NCI-H1048 (cell line): ENCODE data around the gene CRIM1.

ENCODE experiments used
- DNase-seq: peaks from one replicate; lab custom pipeline; 2025; lab: John Stamatoyannopoulos, UW

The CRIM1 gene

DNA sequence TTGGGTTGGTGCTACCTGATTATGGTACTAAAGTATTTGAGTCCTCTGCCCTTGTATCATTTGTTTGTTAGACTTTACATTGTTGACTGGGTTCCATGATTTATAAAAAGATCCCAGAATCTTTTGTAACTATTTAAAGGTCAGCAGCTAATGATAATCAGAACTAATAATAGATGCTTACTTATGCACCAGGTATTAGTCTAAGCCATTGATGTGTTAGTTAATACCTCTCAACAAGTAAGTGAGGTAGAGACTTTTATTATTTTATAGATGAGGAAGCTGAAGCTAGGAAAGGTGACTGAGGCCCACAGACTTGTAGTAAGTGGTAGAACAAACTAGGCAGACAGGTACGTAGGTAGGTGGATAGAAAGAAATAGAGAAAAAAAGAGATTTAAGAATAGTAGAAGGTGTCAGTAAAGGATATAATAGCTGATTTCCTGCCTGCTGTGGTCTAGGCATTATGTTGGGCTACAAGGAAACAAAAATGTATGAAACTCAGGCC, 68.1 kb downstream of the CRIM1 start:
- no peak for DNase-seq

DNA sequence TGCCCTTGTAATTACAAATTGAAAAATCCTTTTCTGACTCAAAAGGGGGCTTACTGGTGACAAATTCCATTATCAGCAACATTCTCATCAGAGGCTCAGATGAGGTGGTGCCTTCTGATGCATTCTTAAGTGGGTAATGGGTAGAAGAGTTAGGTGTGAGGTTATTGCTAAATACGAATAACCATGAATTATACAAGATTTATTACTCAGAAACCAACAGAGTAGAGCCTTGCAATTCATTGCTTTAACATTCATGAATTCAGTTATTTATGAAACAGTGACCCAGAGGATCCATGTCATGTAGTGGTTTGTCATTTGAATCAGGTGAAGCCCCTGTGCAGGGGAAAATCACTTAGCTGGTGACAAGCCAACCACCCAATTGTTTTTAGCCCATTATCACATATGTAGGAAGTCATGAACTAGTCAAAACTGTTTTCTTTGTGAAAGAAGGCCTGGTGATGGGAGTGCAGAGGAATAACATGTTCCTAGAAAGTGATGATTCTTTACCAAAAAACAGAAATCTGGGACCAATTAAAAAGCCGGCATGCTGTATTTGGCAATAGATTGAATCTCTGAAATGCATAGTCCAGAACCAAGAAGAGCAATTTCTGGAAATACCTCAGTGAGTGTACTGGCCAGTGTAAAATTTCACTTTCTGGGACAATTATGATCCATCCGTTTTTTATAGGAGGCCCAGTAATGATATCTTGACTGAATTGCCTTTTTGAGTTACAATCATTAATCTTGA, 70.2 kb downstream of the CRIM1 start:
- no peak for DNase-seq

DNA sequence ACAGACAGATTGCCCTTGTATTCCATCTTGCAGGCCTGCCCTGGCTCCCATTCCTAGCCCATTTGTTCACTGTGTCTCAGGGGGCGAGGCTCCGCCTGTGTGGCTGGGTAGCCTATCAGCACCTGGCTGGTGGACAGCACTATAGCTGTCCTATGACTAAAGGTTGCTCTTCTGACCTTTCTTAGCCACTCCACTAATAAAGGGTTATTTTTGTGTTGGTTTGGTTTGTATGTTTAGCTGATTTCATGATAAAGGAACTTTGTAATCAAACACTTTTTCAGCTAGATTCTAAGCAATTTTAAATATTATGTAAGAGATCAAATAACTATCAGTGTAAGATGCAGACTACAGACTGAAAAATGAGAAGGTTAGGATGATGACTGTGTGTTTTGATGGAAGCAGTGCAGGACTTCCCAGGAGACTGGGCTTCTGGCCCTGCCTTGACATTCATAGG, 72.2 kb downstream of the CRIM1 start:
- no peak for DNase-seq

GRCh38 chr2:36430549-36430948, 75.0 kb downstream of the CRIM1 start:
- no peak for DNase-seq

DNA sequence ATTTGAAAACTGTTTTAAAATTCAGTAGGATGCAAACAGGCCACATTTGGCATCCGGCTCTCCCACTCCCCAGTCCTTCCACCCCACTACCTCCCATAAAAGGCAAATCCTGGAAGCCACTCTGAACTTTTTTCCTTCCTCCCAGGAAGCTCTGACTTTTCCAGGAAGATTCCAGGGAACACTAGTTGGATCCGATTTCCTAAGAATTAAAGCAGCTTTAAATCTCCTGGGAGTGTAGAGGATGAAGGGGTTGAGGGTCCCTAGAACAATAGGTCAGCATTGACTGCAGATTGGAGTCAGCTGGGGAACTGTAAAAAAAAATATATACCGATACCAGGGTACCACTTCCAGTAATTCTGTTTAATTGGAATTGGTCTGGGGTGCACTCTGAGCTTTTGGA, 76.9 kb downstream of the CRIM1 start:
- no peak for DNase-seq

DNA sequence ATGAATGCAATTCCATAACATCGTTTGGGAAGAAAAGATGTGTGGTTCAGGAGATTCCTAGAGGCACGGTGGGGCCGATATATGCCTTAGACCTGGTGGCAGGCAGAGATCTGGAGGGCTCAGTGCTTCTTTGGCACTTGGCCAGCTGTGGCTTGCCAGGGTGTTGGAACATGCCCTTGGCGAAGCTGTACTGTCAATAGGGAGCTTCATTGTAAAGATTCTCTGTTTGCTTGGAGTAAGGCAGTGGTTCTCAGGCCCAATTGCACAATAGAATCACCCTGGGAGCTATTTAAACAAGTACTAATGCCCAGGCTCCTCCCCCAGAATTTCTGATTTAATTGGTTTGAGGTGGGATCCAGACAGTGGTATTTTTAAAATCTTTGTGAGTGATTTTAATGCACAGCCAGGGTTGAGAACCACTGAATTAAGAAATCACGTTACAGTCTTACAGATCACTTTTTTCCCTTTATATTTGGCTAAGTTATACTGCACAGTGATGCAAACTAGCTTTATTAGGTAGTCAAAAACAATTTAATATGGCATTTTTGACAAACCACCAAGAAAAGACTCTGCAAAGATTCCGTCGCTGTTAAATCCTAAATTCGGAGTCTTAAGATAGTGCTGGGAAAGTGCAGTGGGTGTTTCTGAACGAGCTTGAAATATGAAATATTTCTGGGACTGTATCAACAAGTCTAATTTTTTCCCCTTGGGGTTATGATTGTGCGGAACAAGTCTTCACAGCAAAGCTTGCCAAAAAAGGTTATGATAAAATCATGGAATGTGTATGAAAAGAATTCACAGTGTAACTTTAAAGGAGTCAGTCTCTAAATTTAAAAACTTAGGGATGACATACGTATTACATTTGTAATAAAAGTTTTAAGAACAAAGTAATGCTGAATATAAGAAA, 78.0 kb downstream of the CRIM1 start:
- DNase-seq: no peak

DNA sequence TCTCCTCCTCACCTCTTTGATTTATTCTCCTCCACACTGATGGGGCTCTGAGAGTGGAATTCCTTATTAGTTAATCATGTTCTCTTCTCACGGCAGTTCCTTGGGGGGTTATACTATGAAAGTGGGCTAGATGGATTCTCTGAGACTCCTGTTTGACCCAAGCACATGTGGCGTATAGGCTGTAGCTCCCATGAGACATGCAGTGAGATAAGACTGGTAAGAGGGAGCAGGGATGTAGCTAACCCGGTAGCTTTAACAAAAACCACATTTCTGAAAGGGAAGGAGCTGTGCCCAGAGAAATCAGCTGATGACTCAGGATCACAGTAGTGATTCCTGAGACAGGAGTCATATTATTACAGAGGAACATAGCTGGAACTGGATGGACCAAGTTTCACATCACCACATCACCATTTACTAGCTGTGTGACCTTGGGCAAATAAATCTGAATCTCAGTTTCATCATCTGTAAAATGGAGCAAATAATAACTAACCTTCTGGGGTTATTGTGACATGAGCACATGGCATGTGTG, 82.9 kb downstream of the CRIM1 start:
- DNase-seq: no peak

DNA sequence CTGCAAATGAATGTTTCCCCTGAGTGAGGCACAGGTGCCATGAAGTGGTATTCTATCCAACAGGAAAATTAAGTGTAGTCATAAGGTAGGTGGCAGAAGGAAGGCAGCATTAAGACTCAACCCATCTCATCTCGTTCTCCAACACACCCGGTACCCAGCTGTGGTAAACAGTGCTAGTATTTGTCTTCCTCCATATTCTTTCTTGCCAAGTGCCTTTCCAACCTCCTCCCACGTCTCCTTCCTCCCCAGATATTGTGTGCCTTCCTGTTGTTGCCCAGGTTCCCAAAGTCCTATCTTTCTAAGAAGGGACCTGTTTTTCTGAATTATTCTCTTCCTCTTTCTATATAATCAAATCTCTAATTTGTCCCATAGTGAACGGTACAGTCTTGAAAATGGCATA, 83.5 kb downstream of the CRIM1 start:
- no peak for DNase-seq

GRCh38 chr2:36441065-36441625, 85.6 kb downstream of the CRIM1 start:
- DNase-seq: no peak

DNA sequence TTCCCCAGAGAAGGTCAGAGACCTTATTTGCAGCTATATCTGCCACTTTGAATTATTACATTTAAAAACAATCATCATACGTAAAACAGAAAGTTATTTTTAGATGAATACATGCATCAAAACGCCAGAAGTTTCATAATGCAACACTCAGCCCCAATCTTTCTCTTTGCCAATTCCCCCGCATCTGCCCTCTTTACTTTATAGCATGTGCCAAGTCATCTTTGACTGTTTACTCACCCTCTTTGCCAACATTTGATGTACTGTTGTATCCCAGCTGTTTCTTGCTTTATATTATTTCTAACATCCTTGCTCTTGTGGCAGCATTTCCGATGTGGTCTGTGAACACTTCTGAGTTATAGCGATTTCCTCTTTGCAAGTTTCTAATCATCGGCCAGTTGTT, 86.2 kb downstream of the CRIM1 start:
- DNase-seq: no peak

DNA sequence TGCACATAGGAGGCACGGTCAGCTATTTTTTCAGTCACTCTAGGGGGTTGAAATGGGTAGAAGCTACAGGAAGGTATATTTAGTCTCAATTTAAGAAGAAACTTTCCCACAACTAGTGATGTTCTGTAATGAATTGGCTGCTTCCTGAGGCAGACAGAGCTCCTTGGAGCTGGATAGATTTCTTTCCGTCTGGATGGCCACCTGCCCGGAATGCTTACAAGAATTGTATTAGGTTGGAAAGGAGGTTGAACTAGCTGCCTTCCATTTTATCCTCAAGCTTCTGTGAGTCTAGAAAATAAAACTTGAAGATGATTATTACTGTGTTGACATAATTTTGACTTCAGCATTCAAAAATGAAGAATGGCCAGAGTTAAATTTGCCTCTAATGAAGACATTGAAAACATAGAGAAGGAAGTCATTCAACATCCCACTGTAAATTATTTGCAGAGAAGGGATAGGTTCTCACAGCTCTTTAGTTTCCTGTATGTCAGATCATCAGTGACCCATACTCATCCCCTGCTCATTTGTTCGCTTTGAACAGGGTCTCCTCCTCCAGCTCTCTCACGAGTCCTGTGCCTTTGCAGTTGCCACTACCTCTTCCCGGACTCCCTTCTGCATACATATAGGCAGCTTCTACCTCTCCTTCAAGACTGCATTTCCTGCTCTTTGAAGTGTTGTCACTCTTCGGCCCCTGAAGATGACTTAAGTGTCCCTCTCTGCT, 88.8 kb downstream of the CRIM1 start:
- DNase-seq: no peak

- DNase-seq: no peak
These were observed 89.7 kb downstream of the CRIM1 start for GRCh38 chr2:36445185-36445866.

GRCh38 chr2:36446294-36446693, 90.7 kb downstream of the CRIM1 start:
- DNase-seq: no peak

GRCh38 chr2:36449213-36449612, 93.6 kb downstream of the CRIM1 start:
- no peak for DNase-seq

DNA sequence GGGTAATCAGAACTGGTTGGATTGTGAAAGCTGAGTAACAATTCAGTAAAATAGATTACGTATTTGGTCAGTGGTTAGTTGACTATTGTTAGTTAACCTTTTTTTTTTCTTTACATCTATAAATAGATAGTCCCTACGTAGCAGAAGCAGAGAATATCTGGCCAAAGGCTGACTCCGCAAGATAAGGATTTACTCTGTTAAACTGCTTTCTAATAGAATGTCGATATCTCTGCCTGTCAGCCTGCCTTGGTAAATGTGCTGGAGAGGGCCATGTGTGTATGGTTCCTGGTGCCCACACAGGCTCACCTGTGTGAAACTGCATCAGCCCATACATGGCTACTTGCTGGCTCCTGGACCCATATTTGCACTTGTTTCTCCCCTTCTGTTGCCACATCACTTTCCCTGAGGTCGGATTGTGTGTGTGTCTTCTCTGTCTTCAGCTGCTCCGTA, 94.4 kb downstream of the CRIM1 start:
- no peak for DNase-seq

GRCh38 chr2:36450466-36451196, 95.1 kb downstream of the CRIM1 start:
- DNase-seq: no peak

- DNase-seq: no peak
These were observed 95.9 kb downstream of the CRIM1 start for GRCh38 chr2:36451512-36451911.

DNA sequence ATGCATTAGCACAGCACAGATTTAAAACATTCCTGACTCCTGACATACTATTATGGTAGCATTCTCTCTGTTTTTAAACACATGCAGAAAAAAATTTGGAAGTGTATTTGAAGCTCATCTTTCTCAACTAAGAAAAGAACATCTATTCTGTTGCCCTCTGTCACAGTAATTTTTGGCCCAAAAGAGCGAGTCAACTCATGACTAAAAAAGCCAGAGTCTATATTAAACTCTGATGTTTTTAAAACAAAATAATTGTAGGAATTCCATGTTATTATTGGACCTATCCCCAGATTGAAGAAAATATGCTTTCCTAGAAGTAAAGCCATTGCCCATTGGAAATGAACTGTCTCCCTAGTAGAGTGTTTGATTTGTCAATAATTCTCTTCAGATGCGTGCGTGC, 96.7 kb downstream of the CRIM1 start:
- no peak for DNase-seq

DNA sequence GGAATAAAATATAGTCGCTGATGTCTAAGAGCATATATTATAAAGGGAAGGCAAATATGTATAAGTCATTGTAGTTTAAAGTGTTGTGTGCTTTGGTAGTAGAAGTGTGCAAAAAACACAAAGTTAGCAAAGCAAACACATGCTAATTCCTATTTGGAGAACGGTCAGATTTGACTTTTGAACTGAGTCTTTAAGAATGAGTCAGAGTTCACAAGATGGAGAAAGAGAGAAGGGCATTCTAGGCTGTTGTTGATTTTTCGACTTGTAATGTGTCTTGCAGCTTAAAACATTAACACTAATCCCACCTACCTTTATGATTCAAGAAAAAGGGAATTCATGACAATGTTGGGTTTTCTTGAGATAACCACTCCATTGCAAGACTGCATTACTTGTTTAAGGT, 98.1 kb downstream of the CRIM1 start:
- DNase-seq: no peak

- DNase-seq: no peak
These were observed 99.4 kb downstream of the CRIM1 start for GRCh38 chr2:36455011-36455410.
